ENCODE data around the gene CD40LG. TPM values are rescaled to one million over a fixed set of nuclear protein-coding genes. Genes with fewer than 3 reads are reported as not detected.

CD40LG gene
- total RNA-seq, 1 experiment from 2014 or later, result not detected

- no peak for DNase-seq (ENCODE audit: unreplicated experiment)
- CTCF ChIA-PET, result no interaction called here
- no peaks in the 10 kb centered on the region for H3K36me3 Mint-ChIP-seq (ENCODE audit: insufficient read depth, unreplicated experiment)
- no TSS peak for BruUV-seq (replicated peaks)
- no peaks in the 10 kb centered on the region for H3K4me1 Mint-ChIP-seq (ENCODE audit: insufficient read depth, unreplicated experiment)
- no peak for TF ChIP-seq CTCF (IDR thresholded peaks at IDR 0.05; ENCODE audit: unreplicated experiment)
- H3K27me3 Mint-ChIP-seq (ENCODE audit: insufficient read depth, unreplicated experiment), result peaks cover 81% of the 10 kb centered on the region
- H3K9me3 Mint-ChIP-seq (ENCODE audit: unreplicated experiment), result no peaks in the 10 kb centered on the region
- intact Hi-C loops (cut with micrococcal nuclease), result no loop called here
- POLR2A ChIA-PET, result no interaction called here
- no peak overlapping the region for H3K27ac Mint-ChIP-seq (ENCODE audit: low read depth, unreplicated experiment)
- no peak overlapping the region for H3K4me3 Mint-ChIP-seq (ENCODE audit: unreplicated experiment)
Observed at GRCh38 chrX:136671006-136671610, 23.1 kb downstream of the CD40LG start.

DNA sequence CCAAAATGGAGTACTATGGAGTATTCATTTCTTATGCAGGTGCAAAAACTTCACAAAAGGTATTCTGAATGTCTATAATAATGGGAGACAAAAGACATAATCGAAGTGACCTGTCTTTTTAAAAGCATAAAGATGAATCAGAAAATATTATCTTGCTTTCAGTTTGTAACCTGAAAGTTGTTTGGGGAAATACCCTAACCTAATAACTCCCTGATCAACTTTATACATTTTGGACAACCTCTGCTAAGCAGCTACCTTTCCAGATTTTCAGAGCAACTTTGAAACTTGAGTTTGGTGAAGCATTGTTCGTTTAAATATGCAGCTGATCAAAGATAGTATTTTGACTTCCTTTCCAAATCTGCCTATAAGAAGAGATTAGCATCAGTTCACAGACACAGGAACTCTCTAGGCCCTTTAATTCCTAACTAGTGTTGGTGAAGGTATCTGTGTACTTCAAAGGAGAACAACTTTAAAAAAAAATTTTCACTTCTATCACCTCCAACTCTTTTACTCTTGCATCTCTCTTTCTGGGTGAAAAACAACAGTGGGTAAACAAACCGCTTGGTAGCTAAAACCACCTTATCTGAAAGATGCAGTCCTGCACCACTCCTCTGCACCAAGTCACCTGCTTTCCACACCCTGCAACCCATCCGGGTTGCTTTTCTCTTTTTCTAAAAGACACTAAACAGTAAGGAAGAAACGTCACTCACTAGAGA lies 26.5 kb downstream of the CD40LG start:
- H3K36me3 Mint-ChIP-seq (ENCODE audit: insufficient read depth, unreplicated experiment), result no peaks in the 10 kb centered on the region
- H3K4me1 Mint-ChIP-seq (ENCODE audit: insufficient read depth, unreplicated experiment), result no peaks in the 10 kb centered on the region
- no peak overlapping the region for H3K4me3 Mint-ChIP-seq (ENCODE audit: unreplicated experiment)
- POLR2A ChIA-PET, result no interaction called here
- CTCF ChIA-PET, result no interaction called here
- DNase-seq (ENCODE audit: unreplicated experiment), result no peak
- no peak for TF ChIP-seq CTCF (IDR thresholded peaks at IDR 0.05; ENCODE audit: unreplicated experiment)
- no TSS peak for BruUV-seq (replicated peaks)
- no peaks in the 10 kb centered on the region for H3K9me3 Mint-ChIP-seq (ENCODE audit: unreplicated experiment)
- H3K27me3 Mint-ChIP-seq (ENCODE audit: insufficient read depth, unreplicated experiment), result peaks cover 85% of the 10 kb centered on the region
- intact Hi-C loops (cut with micrococcal nuclease), result no loop called here
- H3K27ac Mint-ChIP-seq (ENCODE audit: low read depth, unreplicated experiment), result no peak overlapping the region

- ChIA-PET CTCF (interaction anchor here (1.1 kb wide), 1 partner anchor 102 kb away, joined by 3 read pairs; no protein-coding TSS in a partner anchor), POLR2A (no interaction called here)
- Mint-ChIP-seq H3K9me3 (ENCODE audit: unreplicated experiment) (no peaks in the 10 kb centered on the region), H3K4me3 (ENCODE audit: unreplicated experiment) (no peak overlapping the region), H3K4me1 (ENCODE audit: insufficient read depth, unreplicated experiment) (no peaks in the 10 kb centered on the region), H3K27ac (ENCODE audit: low read depth, unreplicated experiment) (no peak overlapping the region), H3K36me3 (ENCODE audit: insufficient read depth, unreplicated experiment) (no peaks in the 10 kb centered on the region), H3K27me3 (ENCODE audit: insufficient read depth, unreplicated experiment) (peaks cover 60% of the 10 kb centered on the region)
- no TSS peak for BruUV-seq (replicated peaks)
- no peak for DNase-seq (ENCODE audit: unreplicated experiment)
- TF ChIP-seq CTCF (IDR thresholded peaks at IDR 0.05; ENCODE audit: unreplicated experiment), result no peak
- intact Hi-C loops (cut with micrococcal nuclease), result no loop called here
Observed at GRCh38 chrX:136679531-136679930, 31.6 kb downstream of the CD40LG start.

DNA sequence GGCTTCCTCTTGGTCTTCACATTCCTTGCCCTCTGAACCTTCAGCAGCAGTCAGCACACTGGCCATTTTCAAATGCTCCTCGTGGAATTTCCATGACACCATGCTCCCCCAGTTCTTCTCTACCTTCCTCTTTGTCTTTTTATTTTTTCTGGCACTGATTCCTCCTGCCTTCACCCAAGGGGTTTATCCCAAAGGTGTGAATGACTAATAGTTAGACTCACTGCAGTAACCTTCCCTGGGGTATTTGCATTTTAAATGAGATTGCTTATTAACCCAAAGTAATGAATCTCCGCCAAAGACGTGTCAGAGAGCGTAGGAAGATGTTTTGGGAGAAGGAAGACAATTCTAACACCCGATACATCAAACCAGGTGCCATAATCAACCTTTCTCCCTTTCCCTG lies 36.2 kb downstream of the CD40LG start:
- TF ChIP-seq CTCF (IDR thresholded peaks at IDR 0.05; ENCODE audit: unreplicated experiment), result no peak
- POLR2A ChIA-PET, result interaction anchor here (0.6 kb wide), 1 partner anchor 624 kb away, joined by 3 read pairs; no protein-coding TSS in a partner anchor
- no TSS peak for BruUV-seq (replicated peaks)
- H3K27ac Mint-ChIP-seq (ENCODE audit: low read depth, unreplicated experiment), result no peak overlapping the region
- H3K9me3 Mint-ChIP-seq (ENCODE audit: unreplicated experiment), result no peaks in the 10 kb centered on the region
- no peak for DNase-seq (ENCODE audit: unreplicated experiment)
- H3K36me3 Mint-ChIP-seq (ENCODE audit: insufficient read depth, unreplicated experiment), result no peaks in the 10 kb centered on the region
- H3K4me3 Mint-ChIP-seq (ENCODE audit: unreplicated experiment), result no peak overlapping the region
- H3K27me3 Mint-ChIP-seq (ENCODE audit: insufficient read depth, unreplicated experiment), result peaks cover 36% of the 10 kb centered on the region
- CTCF ChIA-PET, result interaction anchor here (0.8 kb wide), 1 partner anchor 11 kb away, joined by 4 read pairs; no protein-coding TSS in a partner anchor
- intact Hi-C loops (cut with micrococcal nuclease), result no loop called here
- no peaks in the 10 kb centered on the region for H3K4me1 Mint-ChIP-seq (ENCODE audit: insufficient read depth, unreplicated experiment)

Data from MCF 10A (cell line).